OCI-LY7 (cell line): Measurements from ENCODE around the gene PES1. TPM values are rescaled to one million over a fixed set of nuclear protein-coding genes. Genes with fewer than 3 reads are reported as not detected.
"Not testable (repeated sequence)": the region's sequence is repeated elsewhere in the genome, so short reads cannot be mapped to it uniquely, and the experiment has no call there.

Experiments used
- BruUV-seq: library from RNA; stranded (reverse); fragments of 400-500 nt; replicated peaks from 2 replicates; lab custom pipeline; 2021; lab: Mats Ljungman, UMichigan
- CTCF ChIA-PET: fragments of 300-600 bp; sonication (Branson Sonifier 250); formaldehyde crosslinking; loops from one replicate; lab custom pipeline; 2022; ENCODE audit warnings: antibody characterized with exemption; ENCODE audit not compliant: unreplicated experiment; lab: Charles Lee
- POLR2A ChIA-PET: fragments of 300-600 bp; sonication (Branson Sonifier 250); formaldehyde crosslinking; loops from one replicate; lab custom pipeline; 2022; ENCODE audit warnings: antibody characterized with exemption; lab: Charles Lee
- DNase-seq: peaks from one replicate; pipeline ENCODE4 v3.0.0-alpha.2; 2015; ENCODE audit warnings: low spot score
- H2AFZ ChIP-seq: fragments of 200-600 bp; sonication (generic), shearing (Covaris generic); 2 replicates; pipeline ENCODE4 v1.6.1; 2014; ENCODE audit warnings: mild to moderate bottlenecking, antibody characterized with exemption, low read length, moderate library complexity
- H3K27ac ChIP-seq: fragments of 200-600 bp; sonication (generic); 2 replicates; pipeline ENCODE4 v1.5.1; 2014; ENCODE audit warnings: mixed run types, low read depth, mild to moderate bottlenecking, moderate library complexity, low read length, inconsistent platforms; ENCODE audit not compliant: poor library complexity, severe bottlenecking
- H3K36me3 ChIP-seq: fragments of 200-600 bp; sonication (generic); 2 replicates; pipeline ENCODE4 v1.6.1; 2014; ENCODE audit warnings: mild to moderate bottlenecking, antibody characterized with exemption, low read length, moderate library complexity, mixed read lengths; ENCODE audit not compliant: insufficient read depth
- H3K4me1 ChIP-seq: fragments of 200-600 bp; sonication (generic); 2 replicates; pipeline ENCODE4 v1.5.1; 2014; ENCODE audit warnings: mild to moderate bottlenecking, low read length; ENCODE audit not compliant: insufficient read depth, poor library complexity, severe bottlenecking
- H3K4me2 ChIP-seq: fragments of 200-600 bp; sonication (generic); 2 replicates; pipeline ENCODE4 v1.6.1; 2014; ENCODE audit warnings: mild to moderate bottlenecking, low read length
- H3K4me3 ChIP-seq: fragments of 200-600 bp; sonication (generic); 2 replicates; pipeline ENCODE4 v1.5.1; 2014; ENCODE audit warnings: mild to moderate bottlenecking, low read depth, low read length; ENCODE audit not compliant: poor library complexity, severe bottlenecking
- H3K79me2 ChIP-seq: fragments of 200-600 bp; sonication (generic); 2 replicates; pipeline ENCODE4 v1.6.1; 2016; ENCODE audit warnings: low read depth, mild to moderate bottlenecking, low read length, moderate library complexity, mixed read lengths; ENCODE audit not compliant: insufficient read depth
- H3K9me2 ChIP-seq: fragments of 200-600 bp; sonication (generic); 2 replicates; pipeline ENCODE4 v1.6.1; 2016; ENCODE audit warnings: mild to moderate bottlenecking, low read length, mixed read lengths; ENCODE audit not compliant: insufficient read depth
- H3K9me3 ChIP-seq: fragments of 200-600 bp; sonication (generic); 2 replicates; pipeline ENCODE4 v1.6.1; 2014; ENCODE audit warnings: mild to moderate bottlenecking, mixed run types, low read length, mixed read lengths
- H4K20me1 ChIP-seq: fragments of 200-600 bp; sonication (generic); 2 replicates; pipeline ENCODE4 v1.6.1; 2014; ENCODE audit warnings: mild to moderate bottlenecking, antibody characterized with exemption, low read length, moderate library complexity, mixed read lengths; ENCODE audit not compliant: insufficient read depth
- CTCF ChIP-seq: fragments of 200-600 bp; sonication (generic); conservative IDR thresholded peaks from 2 replicates; pipeline ENCODE4 v1.5.1; 2014; ENCODE audit warnings: mild to moderate bottlenecking, antibody characterized with exemption, low read length, moderate library complexity, mixed read lengths
- EZH2phosphoT487 ChIP-seq: fragments of 200-600 bp; sonication (generic); IDR thresholded peaks from 2 replicates; pipeline ENCODE4 v1.6.1; 2018; ENCODE audit warnings: low read depth, borderline replicate concordance, mild to moderate bottlenecking, mixed run types, antibody characterized with exemption, low read length, moderate library complexity, mixed read lengths
- intact Hi-C: fragments of 100-400 bp; cut with micrococcal nuclease; formaldehyde crosslinking; loops from one replicate; pipeline ENCODE4 v1.10.0; 2022; ENCODE audit not compliant: unreplicated experiment
- total RNA-seq, 2 experiments: library from RNA; depleted of rRNA in 1 of 2; stranded (reverse); fragments of >200 nt in 1 of 2; shearing (Covaris generic) in 1 of 2; gene quantifications; 2 replicates each; pipeline ENCODE4 v1.2.3, GENCODE V29; 2014 to 2022

Gene PES1
- total RNA-seq, 2 experiments from 2014 or later: 78.2 to 107 TPM

DNA sequence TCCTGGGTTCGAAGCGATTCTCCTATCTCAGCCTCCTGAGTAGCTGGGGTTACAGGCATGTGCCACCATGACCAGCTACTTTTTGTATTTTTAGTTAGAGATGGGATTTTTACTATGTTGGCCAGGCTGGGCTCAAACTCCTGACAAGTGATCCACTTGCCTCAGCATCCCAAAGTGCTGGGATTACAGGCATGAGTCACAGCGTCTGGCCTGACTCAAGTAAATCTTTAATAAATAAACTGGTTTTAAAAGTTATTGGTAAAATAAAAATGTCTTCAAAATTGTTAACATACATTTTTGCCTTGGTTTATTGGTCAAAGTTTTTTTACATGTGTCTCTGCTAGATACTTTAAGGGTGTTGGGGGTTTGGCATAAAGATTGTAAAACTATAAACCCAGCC lies 7.3 kb upstream of the PES1 start:
- no peak for TF ChIP-seq EZH2phosphoT487
- TF ChIP-seq CTCF: no peak
- ChIA-PET POLR2A (no interaction called here), CTCF (no interaction called here)
- Histone ChIP-seq H4K20me1 (no peaks in the 10 kb centered on the region), H3K4me1 (no peaks in the 10 kb centered on the region), H3K4me3 (no peak overlapping the region), H2AFZ (no peak overlapping the region), H3K9me3 (no peaks in the 10 kb centered on the region), H3K79me2 (no peaks in the 10 kb centered on the region), H3K4me2 (no peak overlapping the region), H3K9me2 (no peaks in the 10 kb centered on the region), H3K36me3 (no peaks in the 10 kb centered on the region), H3K27ac (no peak overlapping the region)
- DNase-seq: no peak
- intact Hi-C loops: no loop called here
- no TSS peak for BruUV-seq

DNA sequence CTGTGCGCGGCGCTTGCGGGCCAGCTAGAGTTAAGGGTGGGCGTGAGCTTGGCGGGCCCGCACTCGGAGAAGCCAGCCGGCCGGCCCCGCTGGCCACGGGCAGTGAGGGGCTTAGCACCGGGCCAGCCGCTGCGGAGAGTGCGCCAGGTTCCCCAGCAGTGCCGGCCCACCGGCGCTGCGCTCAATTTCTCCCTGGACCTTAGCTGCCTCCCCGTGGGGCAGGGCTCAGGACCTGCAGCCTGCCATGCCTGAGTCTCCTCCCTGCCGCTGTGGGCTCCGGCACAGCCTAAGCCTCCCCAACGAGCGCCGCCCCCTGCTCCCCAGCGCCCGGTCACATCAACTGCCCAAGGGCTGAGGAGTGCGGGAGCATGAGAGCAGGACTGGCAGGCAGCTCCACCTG lies 5.2 kb upstream of the PES1 start:
- no peak for DNase-seq
- ChIA-PET POLR2A (no interaction called here), CTCF (no interaction called here)
- Histone ChIP-seq H3K27ac (no peak overlapping the region), H3K4me3 (no peak overlapping the region), H4K20me1 (no peaks in the 10 kb centered on the region), H3K36me3 (no peaks in the 10 kb centered on the region), H3K4me1 (no peaks in the 10 kb centered on the region), H3K9me3 (no peaks in the 10 kb centered on the region), H2AFZ (no peak overlapping the region), H3K9me2 (no peaks in the 10 kb centered on the region), H3K4me2 (no peak overlapping the region), H3K79me2 (no peaks in the 10 kb centered on the region)
- intact Hi-C loops: no loop called here
- TF ChIP-seq EZH2phosphoT487 (no peak), CTCF (no peak)
- no TSS peak for BruUV-seq

DNA sequence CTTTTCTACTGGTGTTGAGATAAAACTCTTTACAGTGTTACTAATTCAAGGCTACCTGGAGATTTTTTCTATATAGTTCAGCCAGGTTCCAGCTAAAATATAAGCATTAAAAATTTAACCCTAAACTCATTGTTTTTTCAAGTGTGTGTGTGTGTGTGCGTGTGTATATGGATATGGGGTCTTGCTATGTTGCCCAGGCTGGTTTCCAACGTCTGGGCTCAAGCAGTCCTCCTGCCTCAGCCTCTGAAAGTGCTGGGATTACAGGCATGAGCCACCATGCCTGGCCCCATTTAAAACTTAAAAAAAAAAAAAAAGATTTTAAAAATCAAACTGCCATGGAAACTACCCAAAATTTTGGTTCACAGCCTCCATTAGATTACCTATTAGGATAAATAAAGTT lies 4.5 kb upstream of the PES1 start:
- TF ChIP-seq EZH2phosphoT487 (no peak), CTCF (no peak)
- Histone ChIP-seq H3K9me3 (no peaks in the 10 kb centered on the region), H4K20me1 (peaks cover 2% of the 10 kb centered on the region; the same call in 1 of the 2 replicates), H3K27ac (no peak overlapping the region), H3K4me1 (no peaks in the 10 kb centered on the region), H3K4me2 (no peak overlapping the region), H3K36me3 (no peaks in the 10 kb centered on the region), H3K4me3 (no peak overlapping the region), H2AFZ (no peak overlapping the region), H3K79me2 (peaks cover 5% of the 10 kb centered on the region), H3K9me2 (no peaks in the 10 kb centered on the region)
- POLR2A ChIA-PET: no interaction called here
- DNase-seq: no peak
- CTCF ChIA-PET: no interaction called here
- no TSS peak for BruUV-seq
- intact Hi-C loops: no loop called here

DNA sequence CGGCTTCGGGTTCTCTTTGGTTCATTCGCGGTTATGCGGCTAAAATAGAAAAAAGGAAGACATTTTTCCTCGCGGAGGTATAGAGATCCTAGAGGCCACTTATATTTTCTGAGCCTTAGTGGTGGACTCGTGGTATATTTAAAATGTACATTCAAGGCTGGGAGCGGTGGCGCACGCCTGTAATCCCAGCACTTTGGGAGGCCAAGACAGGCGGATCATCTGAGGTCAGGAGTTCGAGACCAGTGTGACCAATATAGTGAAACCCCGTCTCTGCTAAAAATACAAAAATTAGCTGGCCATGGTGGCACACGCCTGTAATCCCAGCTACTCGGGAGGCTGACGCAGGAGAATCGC lies 627 bp upstream of the PES1 start:
- H2AFZ ChIP-seq, H3K27ac ChIP-seq, H3K9me2 ChIP-seq, DNase-seq, H3K9me3 ChIP-seq, CTCF ChIA-PET, BruUV-seq: not testable (repeated sequence)
- H3K4me2 ChIP-seq: peak overlapping the region; percentile 84
- peaks cover 17% of the 10 kb centered on the region; the same call in 1 of the 2 replicates for H4K20me1 ChIP-seq
- peaks cover 22% of the 10 kb centered on the region for H3K36me3 ChIP-seq
- peaks cover 23% of the 10 kb centered on the region for H3K79me2 ChIP-seq
- POLR2A ChIA-PET: interaction anchor here (1.6 kb wide), 1 partner anchor 14 kb away, joined by 3 read pairs; no protein-coding TSS in a partner anchor
- intact Hi-C loops: loop anchor here (5.0 kb wide), 1 partner anchor 490 kb away; the partner anchor contains the start of gene SMTN
- H3K4me1 ChIP-seq: peaks cover 11% of the 10 kb centered on the region
- peak overlapping the region; percentile 95 for H3K4me3 ChIP-seq
